ENCODE data around the gene SLC26A9. TPM values are rescaled to one million over a fixed set of nuclear protein-coding genes. Genes with fewer than 3 reads are reported as not detected.
A peak's percentile ranks its signal among the peaks of the same experiment; 100 is the strongest.

Gene SLC26A9
- polyA plus RNA-seq, 1 of the 3 experiments (the other 2 are of a cell fraction) = not detected

DNA sequence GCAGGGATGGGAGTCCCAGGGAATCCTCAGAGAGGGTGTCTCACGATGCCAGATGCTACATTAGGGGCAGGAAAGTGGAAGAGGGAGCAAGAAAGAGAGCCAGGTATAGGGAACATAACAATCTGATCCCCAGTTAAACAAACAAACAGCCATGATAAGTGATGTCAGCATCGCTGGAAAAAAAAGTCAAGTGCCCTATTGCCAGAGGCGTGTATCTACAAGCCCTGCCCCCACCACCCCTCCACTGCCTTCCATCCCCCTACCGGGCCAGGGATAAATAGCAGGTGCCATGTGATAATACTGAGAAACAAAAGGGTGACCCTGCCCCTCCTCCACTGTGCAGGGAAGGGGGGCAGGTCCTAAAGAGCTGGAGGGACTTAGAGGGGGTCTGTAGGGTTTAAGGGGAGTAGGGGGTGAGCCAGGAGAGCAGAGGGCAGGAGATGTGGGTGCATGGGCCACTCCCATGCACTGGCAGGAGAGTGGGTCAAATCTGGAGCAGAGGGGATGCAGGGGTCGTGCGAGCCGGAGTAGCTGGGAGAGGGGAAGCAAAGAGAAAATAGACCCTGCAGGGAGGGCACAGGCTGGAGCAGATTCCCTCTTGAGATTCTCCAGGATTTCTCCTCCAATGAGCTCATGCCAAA, 3.4 kb downstream of the SLC26A9 start:
- 55% methylated on average over 7 of the region's 7 CpGs for WGBS (ENCODE audit: low lambda C conversion rate)
- no peak overlapping the region for H3K4me2 ChIP-seq
- H3K27ac ChIP-seq (ENCODE audit: low read depth in 2 of 2, low read length in 1 of 2) = no peak overlapping the region
- no peak overlapping the region for H2AFZ ChIP-seq (ENCODE audit: low read depth)
- no peaks in the 10 kb centered on the region for H3F3A ChIP-seq (replicated peaks; ENCODE audit: insufficient read depth)
- no peaks in the 10 kb centered on the region for H3K36me3 ChIP-seq (replicated peaks in 1 of 2; ENCODE audit: control insufficient read depth in 1 of 2, insufficient read depth in 2 of 2, low read length in 1 of 2)
- H3K9me3 ChIP-seq = no peaks in the 10 kb centered on the region
- TF ChIP-seq, protein P1, sequence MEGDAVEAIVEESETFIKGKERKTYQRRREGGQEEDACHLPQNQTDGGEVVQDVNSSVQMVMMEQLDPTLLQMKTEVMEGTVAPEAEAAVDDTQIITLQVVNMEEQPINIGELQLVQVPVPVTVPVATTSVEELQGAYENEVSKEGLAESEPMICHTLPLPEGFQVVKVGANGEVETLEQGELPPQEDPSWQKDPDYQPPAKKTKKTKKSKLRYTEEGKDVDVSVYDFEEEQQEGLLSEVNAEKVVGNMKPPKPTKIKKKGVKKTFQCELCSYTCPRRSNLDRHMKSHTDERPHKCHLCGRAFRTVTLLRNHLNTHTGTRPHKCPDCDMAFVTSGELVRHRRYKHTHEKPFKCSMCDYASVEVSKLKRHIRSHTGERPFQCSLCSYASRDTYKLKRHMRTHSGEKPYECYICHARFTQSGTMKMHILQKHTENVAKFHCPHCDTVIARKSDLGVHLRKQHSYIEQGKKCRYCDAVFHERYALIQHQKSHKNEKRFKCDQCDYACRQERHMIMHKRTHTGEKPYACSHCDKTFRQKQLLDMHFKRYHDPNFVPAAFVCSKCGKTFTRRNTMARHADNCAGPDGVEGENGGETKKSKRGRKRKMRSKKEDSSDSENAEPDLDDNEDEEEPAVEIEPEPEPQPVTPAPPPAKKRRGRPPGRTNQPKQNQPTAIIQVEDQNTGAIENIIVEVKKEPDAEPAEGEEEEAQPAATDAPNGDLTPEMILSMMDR (IDR thresholded peaks at IDR 0.05) = peak; percentile 24; the same call in 1 of the 2 replicates
- TF ChIP-seq YY1 (IDR thresholded peaks at IDR 0.05; ENCODE audit: low read depth) = no peak
- no peaks in the 10 kb centered on the region for H3K79me2 ChIP-seq (ENCODE audit: insufficient read depth)
- H3K9ac ChIP-seq = no peak overlapping the region
- H3K4me3 ChIP-seq (ENCODE audit: low read depth in 2 of 2, low read length in 1 of 2) = no peak overlapping the region
- POLR2A ChIA-PET = no interaction called here
- H3K27me3 ChIP-seq (ENCODE audit: insufficient read depth) = peaks cover 5% of the 10 kb centered on the region; the same call in 1 of the 2 replicates
- DNase-seq = peak; percentile 71
- CTCF ChIA-PET = interaction anchor here (0.6 to 1.3 kb wide), 4 partner anchors 9 to 37 kb away, joined by 3 to 6 read pairs (median 3); no protein-coding TSS in a partner anchor
- no peaks in the 10 kb centered on the region for H3K9me2 ChIP-seq
- no peaks in the 10 kb centered on the region for H4K20me1 ChIP-seq (ENCODE audit: insufficient read depth)
- H3K4me1 ChIP-seq (ENCODE audit: control insufficient read depth in 1 of 2, insufficient read depth in 2 of 2, low read depth in 1 of 2, low read length in 1 of 2) = no peaks in the 10 kb centered on the region; a peak in 2 of 4 replicates

DNA sequence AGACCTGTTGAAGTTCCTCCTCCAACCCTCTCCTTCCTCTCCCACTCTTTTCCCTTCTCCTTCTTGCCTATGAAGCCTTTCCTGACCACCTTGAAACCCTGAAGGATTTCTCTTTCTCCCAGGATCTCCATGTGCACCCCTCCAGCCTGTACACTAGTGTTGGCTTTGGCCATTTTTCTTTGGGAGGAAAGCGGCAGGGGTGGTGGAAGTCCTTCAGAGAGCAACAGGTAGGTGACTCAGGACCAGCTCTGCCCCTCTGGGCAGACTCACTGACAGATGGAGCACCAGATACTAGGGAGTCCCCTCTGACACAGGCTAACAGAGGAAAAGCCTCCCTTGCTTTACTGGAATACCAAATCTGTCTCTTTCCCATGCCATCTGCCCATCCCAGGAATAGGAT, 4.6 kb downstream of the SLC26A9 start:
- Histone ChIP-seq H2AFZ (ENCODE audit: low read depth) (no peak overlapping the region), H3K9me3 (no peaks in the 10 kb centered on the region), H3K4me2 (no peak overlapping the region), H4K20me1 (ENCODE audit: insufficient read depth) (no peaks in the 10 kb centered on the region), H3K27ac (ENCODE audit: low read depth in 2 of 2, low read length in 1 of 2) (no peak overlapping the region), H3K79me2 (ENCODE audit: insufficient read depth) (no peaks in the 10 kb centered on the region), H3K9ac (no peak overlapping the region), H3K27me3 (ENCODE audit: insufficient read depth) (no peaks in the 10 kb centered on the region; the same call in 1 of the 2 replicates), H3K4me3 (ENCODE audit: low read depth in 2 of 2, low read length in 1 of 2) (no peak overlapping the region), H3K9me2 (no peaks in the 10 kb centered on the region), H3K4me1 (ENCODE audit: control insufficient read depth in 1 of 2, insufficient read depth in 2 of 2, low read depth in 1 of 2, low read length in 1 of 2) (peaks cover 0 to 4% of the 10 kb centered on the region in 2 experiments; a peak in 3 of 4 replicates), H3K36me3 (replicated peaks in 1 of 2; ENCODE audit: control insufficient read depth in 1 of 2, insufficient read depth in 2 of 2, low read length in 1 of 2) (no peaks in the 10 kb centered on the region), H3F3A (replicated peaks; ENCODE audit: insufficient read depth) (no peaks in the 10 kb centered on the region)
- TF ChIP-seq TAF1 (IDR thresholded peaks at IDR 0.05; ENCODE audit: borderline replicate concordance, low read depth, low read length) (no peak), EZH2phosphoT487 (IDR thresholded peaks at IDR 0.05; ENCODE audit: borderline replicate concordance, low read depth) (no peak), NFIC (IDR thresholded peaks at IDR 0.05; ENCODE audit: borderline replicate concordance) (no peak)
- POLR2A ChIA-PET = no interaction called here
- CTCF ChIA-PET = interaction anchor here (1.0 to 1.2 kb wide), 2 partner anchors 14 to 39 kb away, joined by 3 to 5 read pairs; no protein-coding TSS in a partner anchor
- WGBS (ENCODE audit: low lambda C conversion rate) = 83% methylated on average over 1 of the region's 1 CpG
- no peak for DNase-seq

DNA sequence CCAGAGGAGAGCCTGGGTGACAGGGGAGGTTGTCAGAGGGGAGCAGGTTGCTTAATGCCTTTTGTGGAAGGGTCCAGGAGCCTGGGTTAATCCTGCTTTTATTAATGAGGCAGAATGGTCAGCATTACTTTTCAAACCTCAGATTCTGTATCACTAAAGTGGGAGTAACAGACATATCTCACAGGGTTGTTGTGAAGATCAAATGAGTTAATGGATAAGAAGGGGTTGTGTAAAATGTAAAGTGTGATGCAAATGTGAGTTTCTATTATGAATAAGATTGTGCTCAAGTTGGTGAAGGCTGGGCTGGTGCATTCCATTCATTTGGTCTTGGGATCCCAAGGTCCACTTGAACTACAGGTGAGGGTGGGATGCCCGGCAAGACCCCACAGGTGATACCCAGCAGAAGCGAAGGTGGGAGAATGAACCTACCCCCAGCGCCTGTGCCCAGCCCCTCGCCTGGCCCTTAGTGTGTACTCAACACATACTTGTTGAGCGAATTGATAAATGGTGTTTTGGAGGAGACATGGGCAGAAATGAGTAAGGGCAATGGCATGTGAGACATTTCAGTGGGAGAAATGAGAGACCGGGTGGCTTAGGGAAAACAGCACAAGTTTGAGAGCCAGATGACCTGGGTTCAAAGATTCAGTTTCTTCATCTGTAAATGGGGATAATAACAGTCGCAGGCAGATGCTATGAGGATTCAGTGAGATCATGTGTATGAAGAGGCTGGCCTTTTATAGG, 6.2 kb downstream of the SLC26A9 start:
- ChIA-PET POLR2A (no interaction called here), CTCF (no interaction called here)
- H3F3A ChIP-seq (replicated peaks; ENCODE audit: insufficient read depth) = no peaks in the 10 kb centered on the region
- no peak overlapping the region for H3K9ac ChIP-seq
- no peaks in the 10 kb centered on the region; the same call in 1 of the 2 replicates for H3K27me3 ChIP-seq (ENCODE audit: insufficient read depth)
- no peaks in the 10 kb centered on the region for H4K20me1 ChIP-seq (ENCODE audit: insufficient read depth)
- WGBS (ENCODE audit: low lambda C conversion rate) = 44% methylated on average over 7 of the region's 7 CpGs
- H2AFZ ChIP-seq (ENCODE audit: low read depth) = no peak overlapping the region
- no peaks in the 10 kb centered on the region for H3K79me2 ChIP-seq (ENCODE audit: insufficient read depth)
- 0 out of 2 replicates have a peak overlapping the region, but pooled peaks have one; percentile 1 for H3K4me2 ChIP-seq
- no peaks in the 10 kb centered on the region for H3K36me3 ChIP-seq (replicated peaks in 1 of 2; ENCODE audit: control insufficient read depth in 1 of 2, insufficient read depth in 2 of 2, low read length in 1 of 2)
- H3K9me3 ChIP-seq = no peaks in the 10 kb centered on the region
- no peak overlapping the region for H3K27ac ChIP-seq (ENCODE audit: low read depth in 2 of 2, low read length in 1 of 2)
- DNase-seq = no peak
- H3K4me3 ChIP-seq (ENCODE audit: low read depth in 2 of 2, low read length in 1 of 2) = no peak overlapping the region
- peaks cover 0 to 11% of the 10 kb centered on the region in 2 experiments; a peak in 3 of 4 replicates for H3K4me1 ChIP-seq (ENCODE audit: control insufficient read depth in 1 of 2, insufficient read depth in 2 of 2, low read depth in 1 of 2, low read length in 1 of 2)
- H3K9me2 ChIP-seq = no peaks in the 10 kb centered on the region
- TF ChIP-seq GATA2 (CRISPR knock-in tag; IDR thresholded peaks at IDR 0.05) (no peak), GABPA (IDR thresholded peaks at IDR 0.05; ENCODE audit: low read depth) (no peak), YY1 (IDR thresholded peaks at IDR 0.05; ENCODE audit: low read depth) (no peak), FOXJ3 (CRISPR knock-in tag; IDR thresholded peaks at IDR 0.05) (no peak), NRF1 (IDR thresholded peaks at IDR 0.05; ENCODE audit: low read depth, low read length) (no peak), RXRA (IDR thresholded peaks at IDR 0.05; ENCODE audit: borderline replicate concordance, low read depth) (no peak), MEF2A (IDR thresholded peaks at IDR 0.05; ENCODE audit: borderline replicate concordance, low read depth) (no peak), RFX5 (IDR thresholded peaks at IDR 0.05; ENCODE audit: low read length) (no peak), EP300 (IDR thresholded peaks at IDR 0.05; ENCODE audit: borderline replicate concordance in 1 of 2, low read depth in 1 of 2, low read length in 1 of 2) (no peak), FOXM1 (IDR thresholded peaks at IDR 0.05; ENCODE audit: low read depth) (no peak), RCOR1 (IDR thresholded peaks at IDR 0.05; ENCODE audit: low read length) (no peak), TAF1 (IDR thresholded peaks at IDR 0.05; ENCODE audit: borderline replicate concordance, low read depth, low read length) (no peak), CHD2 (IDR thresholded peaks at IDR 0.05; ENCODE audit: low read length, partially characterized antibody) (no peak)
- TF ChIP-seq, protein P2, sequence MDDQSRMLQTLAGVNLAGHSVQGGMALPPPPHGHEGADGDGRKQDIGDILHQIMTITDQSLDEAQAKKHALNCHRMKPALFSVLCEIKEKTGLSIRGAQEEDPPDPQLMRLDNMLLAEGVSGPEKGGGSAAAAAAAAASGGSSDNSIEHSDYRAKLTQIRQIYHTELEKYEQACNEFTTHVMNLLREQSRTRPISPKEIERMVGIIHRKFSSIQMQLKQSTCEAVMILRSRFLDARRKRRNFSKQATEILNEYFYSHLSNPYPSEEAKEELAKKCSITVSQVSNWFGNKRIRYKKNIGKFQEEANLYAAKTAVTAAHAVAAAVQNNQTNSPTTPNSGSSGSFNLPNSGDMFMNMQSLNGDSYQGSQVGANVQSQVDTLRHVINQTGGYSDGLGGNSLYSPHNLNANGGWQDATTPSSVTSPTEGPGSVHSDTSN (IDR thresholded peaks at IDR 0.05) = peak; percentile 72
- TF ChIP-seq, protein P3, sequence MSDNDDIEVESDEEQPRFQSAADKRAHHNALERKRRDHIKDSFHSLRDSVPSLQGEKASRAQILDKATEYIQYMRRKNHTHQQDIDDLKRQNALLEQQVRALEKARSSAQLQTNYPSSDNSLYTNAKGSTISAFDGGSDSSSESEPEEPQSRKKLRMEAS (IDR thresholded peaks at IDR 0.05; ENCODE audit: low read depth) = no peak
